Sigmoid colon (tissue), 4 donors: ENCODE results near the gene CLMN.

Experiments used
- CTCF ChIP-seq, 4 experiments: fragments of 450-650 bp in 3 of 4; fragments of 200-600 bp in 1 of 4; IDR thresholded peaks; one replicate each; pipeline ENCODE4 v1.5.1; 2016 to 2019; ENCODE audit warnings: antibody characterized with exemption in 4 of 4, mild to moderate bottlenecking in 3 of 4, moderate library complexity in 2 of 4
- EP300 ChIP-seq, 4 donors: sonication (generic); formaldehyde crosslinking; IDR thresholded peaks; one replicate each; pipeline ENCODE4 v1.6.1; 2017; ENCODE audit warnings: antibody characterized with exemption in 4 of 4
- POLR2A ChIP-seq, 2 donors: fragments of 450-650 bp; IDR thresholded peaks; one replicate each; pipeline ENCODE4 v1.6.1; 2016; ENCODE audit warnings: antibody characterized with exemption in 2 of 2, mild to moderate bottlenecking in 2 of 2, moderate library complexity in 2 of 2
- POLR2AphosphoS5 ChIP-seq, 4 donors: sonication (generic); formaldehyde crosslinking; IDR thresholded peaks; one replicate each; pipeline ENCODE4 v1.6.1; 2017; ENCODE audit warnings: antibody characterized with exemption in 4 of 4

DNA sequence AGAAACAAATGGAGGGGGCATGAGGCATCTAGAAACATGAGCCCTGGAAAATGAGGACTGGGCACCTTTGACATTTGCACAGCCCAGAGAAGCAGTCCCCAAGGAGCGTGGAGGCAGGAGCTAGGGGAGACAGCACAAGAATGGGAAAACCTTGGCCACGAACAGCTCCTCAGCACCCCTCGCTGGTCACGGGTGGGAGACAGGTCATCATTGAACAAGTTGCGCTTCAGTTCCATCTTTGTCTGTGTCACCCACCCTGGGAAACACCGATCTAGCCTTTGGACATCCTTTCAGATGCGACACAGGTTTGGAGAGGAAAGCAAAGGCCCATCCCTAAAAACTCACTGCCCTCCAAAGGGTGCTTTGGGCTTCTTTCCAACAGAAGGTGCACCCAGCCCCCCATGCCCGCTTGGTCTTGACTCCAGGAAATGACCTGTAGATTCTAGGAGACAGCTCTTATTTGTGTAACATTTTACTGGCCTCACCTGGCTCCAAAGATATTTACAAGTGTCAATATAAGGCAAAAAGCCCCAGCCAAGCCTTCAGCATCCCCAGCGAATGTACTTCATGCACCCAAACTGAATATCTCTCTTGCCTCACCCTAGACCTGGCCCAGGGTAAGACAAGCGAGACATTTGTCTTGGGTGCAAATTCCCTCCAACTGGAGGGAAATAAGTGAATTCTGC lies 28.8 kb upstream of the CLMN start:
- TF ChIP-seq CTCF (IDR thresholded peaks at IDR 0.05) = no peak
- no peak for TF ChIP-seq POLR2AphosphoS5 (IDR thresholded peaks at IDR 0.05)
- TF ChIP-seq POLR2A (IDR thresholded peaks at IDR 0.05) = no peak
- no peak for TF ChIP-seq EP300 (IDR thresholded peaks at IDR 0.05)
